ENCODE results near the gene SAFB. TPM values are rescaled to one million over a fixed set of nuclear protein-coding genes. Genes with fewer than 3 reads are reported as not detected.

Gene SAFB
- polyA plus RNA-seq, 3 donors = 12.2 to 76.6 (median 23.1) TPM

- DNase-seq = no peak
- Histone ChIP-seq H4K20me1 (ENCODE audit: insufficient read depth, low read length) (peaks cover 78% of the 10 kb centered on the region), H3K4me1 (ENCODE audit: control insufficient read depth in 1 of 2, insufficient read depth in 2 of 2, low read length in 2 of 2) (peaks cover 16 to 20% of the 10 kb centered on the region in 2 donors), H3K27ac (ENCODE audit: low read depth in 1 of 2, low read length in 2 of 2) (no peak overlapping the region), H3K36me3 (replicated peaks in 1 of 2; ENCODE audit: control insufficient read depth in 1 of 2, insufficient read depth in 2 of 2, low read length in 2 of 2) (peaks cover 67 to 71% of the 10 kb centered on the region in 2 donors), H3K4me3 (replicated peaks in 1 of 3; ENCODE audit: low read depth in 2 of 3, low read length in 3 of 3) (no peak overlapping the region), H2AFZ (ENCODE audit: insufficient read depth, low read depth, low read length, poor library complexity, severe bottlenecking) (no peak overlapping the region), H3K27me3 (ENCODE audit: control insufficient read depth in 2 of 2, insufficient read depth in 2 of 2, low read length in 2 of 2) (no peaks in the 10 kb centered on the region), H3K79me2 (ENCODE audit: insufficient read depth, low read length) (peaks cover 55% of the 10 kb centered on the region), H3K9me3 (replicated peaks in 1 of 2; ENCODE audit: control insufficient read depth in 1 of 2, insufficient read depth in 1 of 2, low read length in 2 of 2) (no peaks in the 10 kb centered on the region), H3K4me2 (replicated peaks; ENCODE audit: extremely low read depth, low read length, poor library complexity, severe bottlenecking) (no peak overlapping the region), H3K9ac (ENCODE audit: insufficient read depth, low read length, poor library complexity, severe bottlenecking) (no peak overlapping the region)
- no peak overlapping the region for H3K27ac Mint-ChIP-seq
- 90% methylated on average over 39 of the region's 45 CpGs for WGBS (ENCODE audit: insufficient coverage)
- H3K36me3 Mint-ChIP-seq = peaks cover 37 to 61% of the 10 kb centered on the region in 2 donors
- TF ChIP-seq CTCF (IDR thresholded peaks at IDR 0.05) = no peak
- H3K9me3 Mint-ChIP-seq = peaks cover 0 to 4% (median 0%) of the 10 kb centered on the region in 7 donors
- H3K27me3 Mint-ChIP-seq (ENCODE audit: low read depth in 3 of 3) = peaks cover 0 to 5% (median 0%) of the 10 kb centered on the region in 3 donors
- H3K4me1 Mint-ChIP-seq = peaks cover 23% of the 10 kb centered on the region
- H3K4me3 Mint-ChIP-seq = no peak overlapping the region
- intact Hi-C loops (cut with micrococcal nuclease) = no loop called here
Observed at GRCh38 chr19:5694167-5694955, 71.5 kb downstream of the SAFB start.

- H3K9me3 Mint-ChIP-seq = peaks cover 0 to 4% (median 0%) of the 10 kb centered on the region in 7 donors
- 89% methylated on average over 7 of the region's 8 CpGs for WGBS (ENCODE audit: insufficient coverage)
Observed at GRCh38 chr19:5694956-5695648, 72.2 kb downstream of the SAFB start.

More at GRCh38 chr19:5694956-5695648, 72.2 kb downstream of the SAFB start:
- Histone ChIP-seq H3K27ac (ENCODE audit: low read depth in 1 of 2, low read length in 2 of 2) (no peak overlapping the region), H3K36me3 (replicated peaks in 1 of 2; ENCODE audit: control insufficient read depth in 1 of 2, insufficient read depth in 2 of 2, low read length in 2 of 2) (peaks cover 69 to 73% of the 10 kb centered on the region in 2 donors), H3K4me2 (replicated peaks; ENCODE audit: extremely low read depth, low read length, poor library complexity, severe bottlenecking) (no peak overlapping the region), H3K9me3 (replicated peaks in 1 of 2; ENCODE audit: control insufficient read depth in 1 of 2, insufficient read depth in 1 of 2, low read length in 2 of 2) (no peaks in the 10 kb centered on the region), H3K4me1 (ENCODE audit: control insufficient read depth in 1 of 2, insufficient read depth in 2 of 2, low read length in 2 of 2) (peaks cover 13 to 20% of the 10 kb centered on the region in 2 donors), H3K27me3 (ENCODE audit: control insufficient read depth in 2 of 2, insufficient read depth in 2 of 2, low read length in 2 of 2) (no peaks in the 10 kb centered on the region), H4K20me1 (ENCODE audit: insufficient read depth, low read length) (peaks cover 79% of the 10 kb centered on the region), H3K4me3 (replicated peaks in 1 of 3; ENCODE audit: low read depth in 2 of 3, low read length in 3 of 3) (no peak overlapping the region), H3K79me2 (ENCODE audit: insufficient read depth, low read length) (peaks cover 54% of the 10 kb centered on the region), H3K9ac (ENCODE audit: insufficient read depth, low read length, poor library complexity, severe bottlenecking) (no peak overlapping the region), H2AFZ (ENCODE audit: insufficient read depth, low read depth, low read length, poor library complexity, severe bottlenecking) (no peak overlapping the region)
- no peak for TF ChIP-seq CTCF (IDR thresholded peaks at IDR 0.05)
- peaks cover 19% of the 10 kb centered on the region for H3K4me1 Mint-ChIP-seq
- DNase-seq = no peak
- intact Hi-C loops (cut with micrococcal nuclease) = no loop called here
- no peak overlapping the region for H3K27ac Mint-ChIP-seq
- peaks cover 37 to 64% of the 10 kb centered on the region in 2 donors for H3K36me3 Mint-ChIP-seq
- no peak overlapping the region for H3K4me3 Mint-ChIP-seq
- H3K27me3 Mint-ChIP-seq (ENCODE audit: low read depth in 3 of 3) = peaks cover 0 to 1% (median 0%) of the 10 kb centered on the region in 3 donors

Data from CD14-positive monocyte (primary cell).